K562 (cell line): ENCODE measurements around the gene EEPD1.

ENCODE experiments used
- ADNP ChIP-seq: fragments of 200-800 bp; sonication (Bioruptor generic); IDR thresholded peaks from 2 replicates; pipeline ENCODE4 v1.6.1; 2016; ENCODE audit warnings: missing genetic modification characterization, missing compliant biosample characterization
- BRD4 ChIP-seq: fragments of 200-600 bp; sonication (generic); IDR thresholded peaks from 2 replicates; pipeline ENCODE4 v1.6.1; 2017; ENCODE audit warnings: inconsistent platforms
- CBX1 ChIP-seq: sonication (generic); IDR thresholded peaks from 2 replicates; pipeline ENCODE4 v1.6.1; 2016; ENCODE audit warnings: antibody characterized with exemption, low read depth, mild to moderate bottlenecking
- E2F4 ChIP-seq: sonication (generic); formaldehyde crosslinking; IDR thresholded peaks from 2 replicates; pipeline ENCODE4 v1.8.0; 2022; ENCODE audit warnings: mild to moderate bottlenecking, low read depth, missing genetic modification reagents
- FIP1L1 ChIP-seq: fragments of 200-400 bp; formaldehyde crosslinking; IDR thresholded peaks from 2 replicates; pipeline ENCODE4 v1.6.1; 2018; ENCODE audit warnings: mild to moderate bottlenecking, low read depth, low read length; ENCODE audit not compliant: poor library complexity, severe bottlenecking
- FOSL1 ChIP-seq: fragments of 200-800 bp; sonication (Bioruptor generic); conservative IDR thresholded peaks from 2 replicates; pipeline ENCODE4 v1.6.1; 2016; ENCODE audit warnings: missing genetic modification characterization, missing compliant biosample characterization
- GTF2A2 ChIP-seq: IDR thresholded peaks from 2 replicates; pipeline ENCODE4 v1.6.1; 2016; ENCODE audit warnings: mild to moderate bottlenecking, missing genetic modification characterization, missing compliant biosample characterization
- PHB2 ChIP-seq: fragments of 450-650 bp; IDR thresholded peaks from 2 replicates; pipeline ENCODE4 v1.6.1; 2017; ENCODE audit warnings: low read depth
- POLR2A ChIP-seq: fragments of 450-650 bp; conservative IDR thresholded peaks from 2 replicates; pipeline ENCODE4 v1.6.1; 2016
- POLR2G ChIP-seq: fragments of 200-400 bp; formaldehyde crosslinking; IDR thresholded peaks from 2 replicates; pipeline ENCODE4 v1.6.1; 2017; ENCODE audit warnings: low read depth, mild to moderate bottlenecking, antibody characterized with exemption, low read length, moderate library complexity
- RB1 ChIP-seq: fragments of 450-650 bp; IDR thresholded peaks from 2 replicates; pipeline ENCODE4 v1.6.1; 2017; ENCODE audit warnings: low read depth, mild to moderate bottlenecking
- RFX7 ChIP-seq: fragments of 250-450 bp; sonication (Bioruptor Pico); IDR thresholded peaks from 2 replicates; pipeline ENCODE4 v1.5.1; 2021; ENCODE audit warnings: mild to moderate bottlenecking
- ZNF764 ChIP-seq: fragments of 250-450 bp; sonication (Bioruptor Pico); IDR thresholded peaks from 2 replicates; pipeline ENCODE4 v1.4.0; 2020; ENCODE audit warnings: low read depth, mild to moderate bottlenecking, moderate library complexity

DNA sequence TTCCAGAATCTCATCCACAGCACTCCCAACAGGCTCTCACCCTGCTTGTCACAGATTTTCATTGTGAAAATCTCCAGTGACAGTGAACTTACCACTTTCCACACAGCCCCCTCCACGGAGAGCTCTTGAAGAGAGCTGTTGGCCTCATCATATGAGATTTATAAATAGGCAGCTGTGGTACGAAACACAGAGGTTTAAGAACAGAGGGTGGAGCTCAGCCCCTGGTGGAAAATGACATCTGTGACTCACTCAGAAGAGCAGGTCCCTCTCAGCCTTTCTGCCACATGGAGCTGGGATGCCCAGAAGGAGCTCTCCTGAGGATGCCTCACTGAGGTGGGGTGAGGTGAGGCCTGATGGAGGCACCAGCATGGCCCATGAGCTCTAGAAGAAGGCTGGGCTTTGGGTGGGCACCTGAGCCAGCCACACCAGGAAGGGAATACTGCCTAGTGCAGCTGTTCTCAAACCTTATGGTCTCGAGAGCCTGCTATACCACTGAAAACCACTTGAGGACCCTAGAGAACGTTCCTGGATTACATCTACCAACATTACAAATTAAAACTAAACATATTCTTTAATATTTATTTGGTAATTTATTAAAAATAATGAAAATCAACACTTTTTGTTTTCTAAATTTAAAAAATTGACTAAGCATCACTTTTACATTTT lies 25.8 kb upstream of the EEPD1 start:
- TF ChIP-seq POLR2A = no peak
- TF ChIP-seq GTF2A2 (tag) = no peak
- TF ChIP-seq POLR2G = no peak
- no peak for TF ChIP-seq FOSL1 (tag)
- TF ChIP-seq ZNF764 (CRISPR knock-in tag) = no peak
- TF ChIP-seq RFX7 (CRISPR knock-in tag) = no peak
- TF ChIP-seq RB1 = no peak
- TF ChIP-seq FIP1L1 = no peak
- no peak for TF ChIP-seq PHB2
- TF ChIP-seq ADNP (tag) = no peak
- TF ChIP-seq BRD4 = no peak
- TF ChIP-seq E2F4 (CRISPR knock-in tag) = no peak
- TF ChIP-seq CBX1 = no peak
